Right cardiac atrium (tissue), 5 donors: ENCODE data around the gene C16orf96. TPM values are rescaled to one million over a fixed set of nuclear protein-coding genes. Genes with fewer than 3 reads are reported as not detected.

Source experiments
- ATAC-seq, 2 donors: fragments of 200-7000 bp; cut with Tn5 transposase; one replicate each; pipeline versions ENCODE4 v1.8.0 to v1.9.1; 2020; ENCODE audit warnings: moderate library complexity in 2 of 2, mild to moderate bottlenecking in 1 of 2
- DNase-seq, 3 donors: peaks; one replicate each; pipeline ENCODE4 v3.0.0-alpha.2; 2020
- H3K27ac ChIP-seq: one replicate; pipeline ENCODE4 v1.5.1; 2013; ENCODE audit warnings: mild to moderate bottlenecking, low read length, control low read depth, moderate library complexity
- H3K27me3 ChIP-seq: one replicate; pipeline ENCODE4 v1.6.1; 2013; ENCODE audit not compliant: control insufficient read depth, insufficient read depth
- H3K4me1 ChIP-seq: one replicate; pipeline ENCODE4 v1.6.1; 2013; ENCODE audit warnings: low read length; ENCODE audit not compliant: control insufficient read depth, insufficient read depth
- H3K4me3 ChIP-seq: one replicate; pipeline ENCODE4 v1.5.1; 2013; ENCODE audit warnings: low read length, control low read depth
- H3K9me3 ChIP-seq: one replicate; pipeline ENCODE4 v1.6.1; 2013; ENCODE audit warnings: low read length; ENCODE audit not compliant: control insufficient read depth
- WGBS: extraction: QIAGEN DNeasy Blood & Tissue Kit; methylation state at CpG from one replicate; pipeline ENCODE4 v1.1.7; 2013; 5-methylcytosine and 5-hydroxymethylcytosine counted together
- intact Hi-C, 4 donors: fragments of 100-400 bp; cut with DNase I; formaldehyde crosslinking; loops; one replicate each; pipeline versions ENCODE4 v1.11.0 to v1.14.0; 2022 to 2023
- long read RNA-seq, 4 donors: library from polyadenylated mRNA; unstranded; transcript quantifications; one replicate each; pipeline ENCODE4 v2.0.0, GENCODE V29; 2020 to 2021
- polyA plus RNA-seq: library from polyadenylated mRNA; stranded (reverse); fragments of 200-250 nt; gene quantifications from one replicate; pipeline ENCODE4 v1.2.3, GENCODE V29; 2013
- total RNA-seq, 4 donors: library from RNA; stranded (reverse); fragmentation: NEBNext Ultra II Directional; extraction: Animal tissue kit (Norgen Biotek cat#: 25700); gene quantifications; one replicate each; pipeline ENCODE4 v1.2.1, GENCODE V29; 2021
- donor health status: healthy with polysubstance abuse.
- donor health status: DM: no; HTN: yes; CAD: no.
- donor health status: DM: no; HTN: no; CAD: no.
- donor health status: DM: no; HTN: yes; CAD: no; lungs with severe emphysema.
- donor health status: DM: yes; HTN: yes; CAD: no.

Gene C16orf96
- total RNA-seq, result under 1 TPM in 3 of 4 donors, not detected in 1; 0.08 to 0.09 (median 0.08) TPM
- polyA plus RNA-seq, result 0.02 TPM
- long read RNA-seq, donor 1, result 0 reads
- long read RNA-seq, donor 2, result 0 reads
- long read RNA-seq, donor 3, result 0 reads
- long read RNA-seq, donor 4, result 0 reads

DNA sequence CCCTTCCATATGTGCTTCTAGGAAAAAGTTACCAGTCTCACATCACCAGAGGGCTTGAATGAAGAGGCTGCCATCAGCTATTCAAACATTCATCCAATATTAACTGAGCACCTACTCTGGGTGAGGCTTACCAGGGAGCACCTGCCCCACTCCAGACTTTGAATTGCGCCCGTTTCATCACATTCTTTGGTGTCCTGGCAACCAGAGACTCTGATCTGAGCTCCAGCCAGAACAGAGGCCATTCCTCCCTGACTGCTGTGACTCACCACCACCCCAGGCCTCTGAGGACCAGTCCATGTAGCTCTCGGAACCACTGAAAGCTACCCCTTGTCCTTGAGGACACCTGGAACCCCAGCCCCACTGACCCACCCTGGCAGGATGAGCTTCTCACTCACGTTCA, at the start of gene C16orf96:
Gene C16orf96, plus strand, starts transcription at position 229 of the 400 bp plus-strand sequence. Its CDS starts 150 bp downstream, at position 379.
- Histone ChIP-seq H3K27me3 (no peaks in the 10 kb centered on the region), H3K4me3 (no peak within 1 kb of the TSS), H3K4me1 (no peaks in the 10 kb centered on the region), H3K27ac (no peak within 1 kb of the TSS), H3K9me3 (no peaks in the 10 kb centered on the region)
- intact Hi-C loops, result no loop called here
- no peak for ATAC-seq
- 78% methylated on average over 4 of the region's 4 CpGs for WGBS
- no peak for DNase-seq

DNA sequence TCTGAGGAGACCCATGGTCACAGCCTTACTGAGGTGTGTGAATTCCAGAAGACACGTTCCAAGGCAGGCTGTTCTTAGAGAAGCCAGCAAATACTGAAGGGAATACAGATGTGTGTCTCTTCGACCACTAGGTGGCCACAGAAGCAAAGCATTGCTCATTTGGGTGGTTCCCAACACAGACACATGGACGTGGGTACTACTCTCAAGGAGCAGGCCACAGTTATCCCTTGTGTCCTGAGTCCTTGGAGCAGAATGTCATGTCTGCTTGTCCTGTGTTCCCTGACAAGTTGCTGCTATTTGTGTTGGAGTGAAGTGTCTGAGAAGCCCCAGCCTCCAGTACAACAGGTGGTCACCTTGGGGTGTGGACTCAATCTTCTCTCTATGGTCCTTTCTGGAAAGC, 49.7 kb upstream of the C16orf96 start:
- peak in 1 of 3 donors; percentile 45 for DNase-seq
- no peaks in the 10 kb centered on the region for H3K9me3 ChIP-seq
- peak; percentile 72 to 76 for ATAC-seq
- H3K4me1 ChIP-seq, result peaks cover 14% of the 10 kb centered on the region
- H3K27ac ChIP-seq, result no peak overlapping the region
- no peak overlapping the region for H3K4me3 ChIP-seq
- H3K27me3 ChIP-seq, result no peaks in the 10 kb centered on the region
- WGBS, result 3% methylated on average over 3 of the region's 3 CpGs
- intact Hi-C loops, result loop anchor here in 2 of 4 donors (5.0 kb wide), 1 partner anchor 41 kb away; no protein-coding TSS in a partner anchor

DNA sequence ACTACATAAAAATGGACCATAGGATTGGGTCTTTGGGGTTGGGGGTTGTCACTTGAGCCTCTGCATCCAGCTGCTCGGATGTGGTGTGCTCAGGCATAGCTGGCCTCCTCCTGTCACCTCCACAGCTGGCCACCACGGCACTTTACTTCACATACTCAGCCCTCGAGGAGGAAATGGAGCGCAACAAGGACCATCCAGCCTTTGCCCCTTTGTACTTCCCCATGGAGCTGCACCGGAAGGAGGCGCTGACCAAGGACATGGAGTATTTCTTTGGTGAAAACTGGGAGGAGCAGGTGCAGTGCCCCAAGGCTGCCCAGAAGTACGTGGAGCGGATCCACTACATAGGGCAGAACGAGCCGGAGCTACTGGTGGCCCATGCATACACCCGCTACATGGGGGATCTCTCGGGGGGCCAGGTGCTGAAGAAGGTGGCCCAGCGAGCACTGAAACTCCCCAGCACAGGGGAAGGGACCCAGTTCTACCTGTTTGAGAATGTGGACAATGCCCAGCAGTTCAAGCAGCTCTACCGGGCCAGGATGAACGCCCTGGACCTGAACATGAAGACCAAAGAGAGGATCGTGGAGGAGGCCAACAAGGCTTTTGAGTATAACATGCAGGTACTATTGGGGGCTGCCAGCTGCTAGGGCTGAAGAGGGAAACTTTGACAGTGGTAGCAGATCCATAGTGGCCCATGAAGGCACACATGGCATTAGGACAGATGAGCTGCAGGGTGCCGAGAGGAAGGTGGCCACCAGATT, 48.4 kb upstream of the C16orf96 start:
- ATAC-seq (no peak), DNase-seq (no peak)
- H3K4me3 ChIP-seq, result no peak overlapping the region
- intact Hi-C loops, result loop anchor here in 2 of 4 donors (5.0 kb wide), 1 partner anchor 40 kb away; no protein-coding TSS in a partner anchor
- H3K9me3 ChIP-seq, result no peaks in the 10 kb centered on the region
- WGBS, result 91% methylated on average over 17 of the region's 17 CpGs
- no peak overlapping the region for H3K27ac ChIP-seq
- H3K4me1 ChIP-seq, result peaks cover 6% of the 10 kb centered on the region
- H3K27me3 ChIP-seq, result no peaks in the 10 kb centered on the region

DNA sequence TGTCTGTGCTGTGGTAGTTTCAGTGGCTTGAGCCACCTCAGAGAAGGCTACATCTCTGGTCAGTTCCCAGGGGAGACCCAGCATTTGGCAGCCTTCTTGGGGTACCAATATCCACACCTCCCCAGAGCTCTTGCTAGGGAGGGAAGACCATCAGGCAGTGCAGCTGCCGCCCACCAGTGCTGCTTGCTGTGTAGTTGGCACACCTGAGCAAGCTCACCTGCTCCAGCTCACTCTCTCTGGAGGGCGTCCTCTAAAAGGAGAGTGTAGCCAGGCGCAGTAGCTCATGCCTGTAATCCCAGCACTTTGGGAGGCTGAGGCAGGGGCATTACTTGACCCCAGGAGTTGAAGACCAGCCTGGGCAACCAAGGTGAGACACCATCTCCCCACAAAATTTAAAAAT, 47.3 kb upstream of the C16orf96 start:
- ATAC-seq, result no peak
- no peaks in the 10 kb centered on the region for H3K27me3 ChIP-seq
- no peak for DNase-seq
- intact Hi-C loops, result loop anchor here in 2 of 4 donors (5.0 kb wide), 1 partner anchor 38 kb away; no protein-coding TSS in a partner anchor
- H3K9me3 ChIP-seq, result no peaks in the 10 kb centered on the region
- WGBS, result 97% methylated on average over 3 of the region's 3 CpGs
- H3K27ac ChIP-seq, result no peak overlapping the region
- peaks cover 10% of the 10 kb centered on the region for H3K4me1 ChIP-seq
- H3K4me3 ChIP-seq, result no peak overlapping the region

GRCh38 chr16:4509420-4509819, 46.7 kb upstream of the C16orf96 start:
- DNase-seq (no peak), ATAC-seq (no peak)
- no peak overlapping the region for H3K27ac ChIP-seq
- H3K4me3 ChIP-seq, result no peak overlapping the region
- no peaks in the 10 kb centered on the region for H3K27me3 ChIP-seq
- intact Hi-C loops, result loop anchor here in 2 of 4 donors (5.0 kb wide), 1 partner anchor 38 kb away; no protein-coding TSS in a partner anchor
- H3K4me1 ChIP-seq, result peaks cover 11% of the 10 kb centered on the region
- 88% methylated on average over 8 of the region's 8 CpGs for WGBS
- no peaks in the 10 kb centered on the region for H3K9me3 ChIP-seq

- peaks cover 16% of the 10 kb centered on the region for H3K4me1 ChIP-seq
- ATAC-seq (no peak), DNase-seq (no peak)
- WGBS, result 77% methylated on average over 5 of the region's 5 CpGs
- H3K9me3 ChIP-seq, result no peaks in the 10 kb centered on the region
- no peak overlapping the region for H3K27ac ChIP-seq
- H3K27me3 ChIP-seq, result no peaks in the 10 kb centered on the region
- no peak overlapping the region for H3K4me3 ChIP-seq
- intact Hi-C loops, result loop anchor here in 3 of 4 donors (5.0 to 10.0 kb wide), 3 partner anchors 37 to 105 kb away; partner anchors contain the start of gene UBALD1 (in 1 of the 3)
These were observed 46.0 kb upstream of the C16orf96 start for GRCh38 chr16:4510131-4510530.

DNA sequence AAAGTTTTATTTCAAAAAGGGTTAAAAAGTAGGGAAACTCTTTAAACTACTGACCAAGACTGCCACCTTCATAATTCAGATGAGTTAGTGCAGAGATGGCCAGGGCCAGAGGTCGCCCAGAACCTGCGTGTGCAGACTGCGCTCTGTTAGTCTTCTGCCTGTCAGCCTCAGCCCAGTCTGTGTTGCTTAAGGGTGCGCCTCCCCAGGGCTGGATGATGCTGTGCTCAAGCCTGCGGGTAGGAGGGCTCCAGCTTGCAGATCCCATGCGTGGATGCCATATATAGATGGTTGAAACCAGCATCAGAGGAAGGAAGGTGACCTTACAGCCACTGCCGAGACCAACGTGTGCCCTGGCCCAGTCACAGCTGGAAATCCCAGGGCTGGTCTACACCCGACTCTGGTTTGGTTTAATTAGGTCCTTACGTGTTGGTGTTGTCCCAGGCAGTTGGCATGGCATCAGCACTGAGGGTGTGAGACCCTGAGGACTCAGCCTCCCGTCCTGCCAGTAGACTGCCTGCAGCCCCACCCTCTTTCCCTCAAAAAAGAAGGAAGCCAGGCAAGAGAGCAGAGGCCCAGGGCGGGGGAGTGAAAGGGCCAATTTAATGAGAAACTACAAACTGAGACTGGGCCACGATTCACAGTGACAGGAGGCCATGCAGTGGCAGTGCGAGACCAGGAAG, 45.3 kb upstream of the C16orf96 start:
- no peaks in the 10 kb centered on the region for H3K9me3 ChIP-seq
- peaks cover 16% of the 10 kb centered on the region for H3K4me1 ChIP-seq
- intact Hi-C loops, result loop anchor here in 3 of 4 donors (5.0 to 10.0 kb wide), 3 partner anchors 36 to 104 kb away; partner anchors contain the start of gene UBALD1 (in 1 of the 3)
- H3K4me3 ChIP-seq, result no peak overlapping the region
- H3K27me3 ChIP-seq, result no peaks in the 10 kb centered on the region
- H3K27ac ChIP-seq, result peak overlapping the region; percentile 71
- DNase-seq (no peak), ATAC-seq (no peak)
- 60% methylated on average over 14 of the region's 14 CpGs for WGBS

DNA sequence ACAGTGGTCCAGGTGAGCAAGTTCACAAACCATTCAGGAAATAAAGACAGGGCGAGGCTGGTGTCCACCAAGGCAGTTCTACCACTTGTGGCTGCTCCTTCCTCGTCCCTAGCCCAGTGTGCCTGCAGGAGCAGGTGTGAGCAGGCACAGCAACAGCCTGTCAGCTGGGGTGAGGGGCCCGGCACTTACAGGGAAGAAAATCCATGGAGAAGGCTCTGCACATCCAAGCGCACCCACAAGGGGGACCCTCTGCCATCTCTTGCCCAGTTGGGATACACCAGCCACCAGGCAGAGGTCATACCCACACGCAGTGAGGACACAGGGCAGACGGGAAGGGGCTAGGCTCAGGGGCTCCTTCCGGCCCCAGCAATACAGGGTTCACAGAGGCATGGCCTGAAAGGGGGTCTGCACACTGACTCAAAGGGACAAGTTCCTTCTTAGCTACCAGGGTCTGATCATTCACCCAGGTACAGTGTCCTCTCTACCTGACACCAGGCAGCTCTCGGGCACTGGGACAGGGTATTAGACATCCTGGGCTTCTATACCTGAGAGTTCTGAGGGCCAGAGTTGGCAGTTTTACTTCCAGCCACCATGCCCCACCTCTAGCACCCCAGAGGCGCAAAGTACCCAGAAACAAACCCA, 44.6 kb upstream of the C16orf96 start:
- Histone ChIP-seq H3K27me3 (no peaks in the 10 kb centered on the region), H3K9me3 (no peaks in the 10 kb centered on the region), H3K4me3 (no peak overlapping the region), H3K4me1 (peaks cover 16% of the 10 kb centered on the region), H3K27ac (peak overlapping the region; percentile 71)
- ATAC-seq (peak; percentile 46 to 47), DNase-seq (peak; percentile 42 to 79 (median 77))
- intact Hi-C loops, result loop anchor here in 3 of 4 donors (5.0 to 10.0 kb wide), 3 partner anchors 36 to 103 kb away; partner anchors contain the start of gene UBALD1 (in 1 of the 3)
- 65% methylated on average over 9 of the region's 9 CpGs for WGBS

DNA sequence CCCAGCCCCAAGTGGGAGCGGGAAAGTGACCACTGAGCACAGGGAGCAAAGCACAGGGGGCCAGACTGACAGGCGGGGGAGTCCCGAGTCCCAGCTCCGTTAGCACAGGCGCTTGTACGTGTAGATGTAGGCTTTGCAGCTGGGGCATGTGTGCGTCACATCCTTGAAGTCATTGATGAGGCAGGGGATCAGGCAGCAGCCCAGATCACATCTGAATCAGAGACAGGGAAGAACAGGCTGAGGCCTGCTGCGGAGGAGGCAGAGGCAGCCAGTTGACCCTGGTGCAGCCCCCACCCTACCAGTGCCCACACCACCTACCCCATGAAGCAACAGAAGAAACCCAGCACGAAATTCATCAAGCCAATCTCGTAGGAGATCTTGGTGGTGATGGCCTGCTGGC, 43.7 kb upstream of the C16orf96 start:
- no peak for ATAC-seq
- Histone ChIP-seq H3K4me3 (no peak overlapping the region), H3K4me1 (peaks cover 16% of the 10 kb centered on the region), H3K27ac (no peak overlapping the region), H3K9me3 (no peaks in the 10 kb centered on the region), H3K27me3 (no peaks in the 10 kb centered on the region)
- WGBS, result 90% methylated on average over 10 of the region's 10 CpGs
- intact Hi-C loops, result loop anchor here in 3 of 4 donors (5.0 to 10.0 kb wide), 3 partner anchors 35 to 102 kb away; partner anchors contain the start of gene UBALD1 (in 1 of the 3)
- no peak for DNase-seq

GRCh38 chr16:4513086-4513860, 42.9 kb upstream of the C16orf96 start:
- WGBS, result 80% methylated on average over 19 of the region's 19 CpGs
- Histone ChIP-seq H3K9me3 (no peaks in the 10 kb centered on the region), H3K4me3 (no peak overlapping the region), H3K4me1 (peaks cover 16% of the 10 kb centered on the region), H3K27ac (no peak overlapping the region), H3K27me3 (no peaks in the 10 kb centered on the region)
- intact Hi-C loops, result loop anchor here in 3 of 4 donors (5.0 to 10.0 kb wide), 3 partner anchors 34 to 102 kb away; partner anchors contain the start of gene UBALD1 (in 1 of the 3)
- DNase-seq (peak in 2 of 3 donors; percentile 29 to 66), ATAC-seq (peak; percentile 12 to 25)
